ENCODE data around the gene IL20.

IL20 gene

DNA sequence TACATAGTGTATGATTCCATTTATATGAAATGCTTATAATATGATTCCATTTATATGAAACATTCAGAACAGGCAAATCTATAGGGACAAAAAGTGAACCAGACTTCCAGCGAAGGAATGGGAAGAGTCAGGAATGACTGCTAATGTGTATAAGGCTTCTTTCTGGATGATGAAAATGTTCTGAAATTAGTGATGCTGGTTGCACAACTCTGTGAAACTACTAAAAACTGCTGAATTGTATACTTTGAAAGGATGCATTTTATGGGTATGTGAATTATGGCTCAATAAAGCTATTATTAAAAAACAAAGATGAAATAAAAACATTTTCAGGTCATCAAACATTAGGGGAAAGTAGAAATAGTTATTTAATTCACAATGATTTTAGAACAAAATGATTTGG, 17.7 kb downstream of the IL20 start:
- no peak for DNase-seq

DNA sequence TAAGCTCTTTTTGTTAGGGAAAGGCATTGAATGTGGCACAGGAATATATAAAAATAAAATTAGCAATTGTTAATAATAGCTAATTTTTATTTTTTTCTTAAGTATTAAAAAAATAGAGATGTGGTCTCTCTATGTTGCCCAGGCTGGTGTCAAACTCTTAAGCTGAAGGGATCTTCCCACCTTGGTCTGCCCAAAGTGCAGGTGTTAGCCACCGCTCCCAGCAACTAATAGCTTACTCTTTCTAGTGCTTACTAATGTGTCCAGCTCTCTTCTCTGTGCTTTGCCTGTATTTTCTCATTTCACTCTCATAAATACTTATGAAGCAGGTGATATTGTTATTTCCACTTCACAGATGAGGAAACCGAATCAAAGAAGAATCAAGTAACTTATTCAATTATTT, 18.5 kb downstream of the IL20 start:
- no peak for DNase-seq

DNA sequence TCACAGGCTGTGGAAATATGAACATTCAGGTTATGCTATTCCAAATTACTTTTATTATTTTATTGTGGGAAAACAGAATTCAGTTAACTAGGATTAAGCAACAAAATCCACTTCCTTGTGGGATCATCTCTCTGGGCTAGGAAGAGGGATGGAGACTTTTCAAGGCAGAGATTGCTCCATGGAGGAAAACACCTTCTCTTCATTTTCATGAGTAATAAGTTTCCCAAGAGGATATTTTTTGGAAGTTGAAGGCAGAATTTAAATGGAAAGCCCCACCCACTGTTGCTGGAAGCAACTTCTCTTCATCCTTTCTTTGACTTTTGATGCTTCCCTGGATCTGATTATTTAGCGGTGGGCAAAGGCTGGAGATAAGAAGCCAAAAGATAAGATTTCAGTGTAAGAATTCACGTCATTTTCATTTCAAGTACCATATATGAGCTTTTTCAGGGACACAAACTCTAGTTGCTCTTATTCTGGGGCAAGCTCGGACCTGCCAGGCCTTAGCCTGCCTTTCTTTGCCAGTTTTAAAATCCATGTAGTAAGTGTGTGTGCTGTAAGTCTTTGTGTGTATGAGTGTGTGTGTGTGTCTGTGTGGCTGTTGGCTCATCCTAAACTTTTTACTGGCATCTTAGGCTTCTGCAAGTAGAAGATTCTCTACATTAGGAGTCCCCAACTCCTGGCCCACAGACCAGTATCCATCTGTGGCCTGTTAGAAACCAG, 20.1 kb downstream of the IL20 start:
- no peak for DNase-seq

DNA sequence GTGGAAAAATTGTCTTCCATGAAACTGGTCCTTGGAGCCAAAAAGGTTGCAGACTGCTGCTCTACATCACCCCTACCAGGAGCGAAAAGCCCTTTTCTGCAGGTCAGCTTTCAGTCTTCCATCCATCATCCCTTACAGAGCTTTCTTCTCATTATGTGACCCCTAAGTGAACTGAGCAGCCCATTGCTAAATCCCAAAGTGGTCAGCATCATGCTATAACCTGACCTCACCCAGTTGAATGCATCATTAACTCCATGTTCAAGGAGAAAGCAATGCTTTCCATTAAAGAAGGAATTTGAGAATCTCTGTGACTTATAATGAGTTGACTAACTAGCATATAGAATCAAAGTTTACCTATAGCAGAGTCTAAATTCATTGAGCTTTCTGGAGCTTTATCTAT, 21.4 kb downstream of the IL20 start:
- DNase-seq = no peak

DNA sequence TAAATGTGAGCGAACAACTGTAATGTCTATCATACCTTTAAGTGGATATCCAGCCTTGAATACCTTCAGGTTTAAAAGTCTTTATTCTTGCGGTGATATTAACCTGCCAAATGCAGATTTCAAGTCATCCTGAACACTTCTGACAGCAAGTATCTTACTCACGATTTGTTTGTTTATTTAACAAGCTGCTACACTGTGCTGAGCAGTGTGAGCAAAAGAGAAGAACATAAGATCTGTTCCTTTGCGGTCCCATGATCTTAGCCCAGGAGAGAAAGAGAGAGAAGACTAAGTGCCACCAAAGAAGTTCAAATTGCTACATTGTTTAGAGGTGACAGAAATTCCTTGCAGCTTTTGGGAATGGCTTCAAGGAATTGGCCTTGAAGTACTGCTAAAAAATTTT, 22.3 kb downstream of the IL20 start:
- DNase-seq = no peak

DNA sequence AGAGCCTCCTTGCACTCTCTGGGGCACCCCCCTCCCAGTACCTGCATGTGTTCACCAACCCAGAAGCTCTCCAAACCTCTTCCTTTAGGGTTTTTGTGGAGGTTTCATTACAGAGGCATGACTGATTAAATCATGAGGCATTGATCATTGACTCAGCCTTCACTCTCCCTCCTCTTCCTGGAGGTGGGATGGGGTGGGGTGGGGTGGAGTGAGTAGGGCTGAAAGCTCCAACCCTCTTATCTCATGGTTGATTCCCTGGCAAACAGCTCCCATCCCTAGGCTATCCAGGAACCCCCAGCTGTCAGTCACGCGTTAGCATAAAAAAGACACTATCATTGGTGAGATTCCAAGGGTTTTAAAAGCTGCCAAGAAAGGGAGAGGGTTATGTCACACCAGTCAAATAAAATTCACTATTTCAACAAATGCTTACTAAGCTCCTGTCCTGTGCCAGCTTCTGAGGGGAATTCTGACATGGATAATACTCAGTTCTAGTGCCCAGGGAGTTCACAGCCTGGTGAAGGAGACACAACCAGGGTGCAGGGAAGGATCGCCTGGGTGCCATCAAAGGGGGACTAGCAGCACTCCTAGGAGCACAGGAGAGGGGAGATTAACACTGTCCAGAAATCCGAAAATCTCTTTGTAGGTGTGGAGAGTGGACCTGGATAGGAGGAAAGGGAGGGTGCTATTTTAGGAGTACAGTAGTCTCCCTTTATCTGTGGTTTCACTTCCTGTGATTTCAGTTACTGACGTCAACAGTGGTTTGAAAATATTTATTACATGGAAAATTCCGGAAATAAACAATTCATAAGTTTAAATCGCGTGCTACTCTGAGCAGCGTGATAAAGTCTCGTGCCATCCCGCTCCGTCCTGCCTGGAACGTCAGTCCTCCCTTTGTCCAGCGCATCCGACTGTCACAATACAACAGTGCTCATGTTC, 25.0 kb downstream of the IL20 start:
- peak; percentile 25 for DNase-seq

DNA sequence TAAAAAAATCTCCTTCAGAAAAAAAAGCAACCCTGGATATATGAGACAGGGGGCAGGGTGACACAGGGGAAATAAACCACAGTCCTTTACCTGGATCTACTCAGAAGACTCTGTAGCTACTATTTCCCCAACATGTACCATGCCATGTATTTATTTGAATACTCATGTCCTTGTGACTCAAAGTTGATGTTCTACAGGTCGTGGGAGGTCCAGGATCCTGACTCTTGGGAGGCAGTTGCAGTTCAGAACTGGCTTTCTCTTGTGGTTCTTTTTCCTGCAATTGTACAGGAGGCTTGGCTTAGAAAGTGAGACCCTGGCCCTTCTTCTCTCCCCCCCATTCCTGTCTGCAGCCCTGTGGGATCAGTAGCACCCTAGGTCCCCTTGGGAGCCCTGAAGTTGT, 26.0 kb downstream of the IL20 start:
- DNase-seq = no peak

DNA sequence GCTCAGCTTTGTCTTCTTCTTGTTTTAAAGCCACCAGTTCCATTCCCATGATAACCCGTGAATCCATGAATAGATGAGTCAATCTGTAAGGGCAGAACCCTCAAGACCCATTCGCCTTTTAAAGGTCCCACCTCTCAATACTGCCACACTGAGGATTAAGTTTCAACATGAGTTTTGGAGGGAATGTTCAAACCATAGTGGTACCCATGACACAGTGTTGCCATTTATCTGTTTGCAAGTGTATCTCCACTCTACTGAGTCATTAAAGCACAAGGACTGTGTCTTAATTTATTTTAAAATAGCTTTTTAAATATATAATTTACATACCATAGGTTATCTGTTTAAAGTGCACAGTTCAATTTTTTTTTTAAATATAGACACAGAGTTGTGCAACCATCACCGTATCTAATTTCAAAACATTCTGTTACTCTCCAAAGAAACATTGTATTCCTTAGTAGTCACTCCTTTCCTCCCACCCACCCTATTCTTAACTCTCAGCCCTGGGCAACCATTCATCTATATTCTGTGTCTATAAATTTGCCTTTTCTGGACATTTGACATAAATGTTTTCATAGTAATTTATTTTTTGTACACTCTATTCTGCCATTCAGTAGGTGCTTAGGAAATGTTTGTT, 27.0 kb downstream of the IL20 start:
- no peak for DNase-seq

DNA sequence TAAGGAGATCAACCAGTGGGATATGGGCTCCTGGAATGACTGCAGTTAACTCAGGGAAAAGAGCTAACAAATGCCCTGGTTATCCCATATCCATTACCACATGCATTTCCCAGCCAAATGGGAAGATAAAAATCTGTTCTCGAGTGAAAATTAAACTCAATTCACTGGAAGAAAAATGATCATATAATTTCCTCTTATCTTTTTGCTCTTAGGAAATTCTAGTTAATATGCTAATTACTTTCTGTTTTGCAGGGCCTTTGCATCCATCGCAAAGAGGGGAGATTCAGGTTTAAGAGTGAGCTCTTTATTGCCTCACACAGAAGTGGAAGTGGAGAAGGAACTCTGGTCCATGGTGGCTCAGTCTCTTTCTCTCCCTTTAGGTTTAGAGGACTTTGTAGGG, 28.0 kb downstream of the IL20 start:
- DNase-seq = no peak

DNA sequence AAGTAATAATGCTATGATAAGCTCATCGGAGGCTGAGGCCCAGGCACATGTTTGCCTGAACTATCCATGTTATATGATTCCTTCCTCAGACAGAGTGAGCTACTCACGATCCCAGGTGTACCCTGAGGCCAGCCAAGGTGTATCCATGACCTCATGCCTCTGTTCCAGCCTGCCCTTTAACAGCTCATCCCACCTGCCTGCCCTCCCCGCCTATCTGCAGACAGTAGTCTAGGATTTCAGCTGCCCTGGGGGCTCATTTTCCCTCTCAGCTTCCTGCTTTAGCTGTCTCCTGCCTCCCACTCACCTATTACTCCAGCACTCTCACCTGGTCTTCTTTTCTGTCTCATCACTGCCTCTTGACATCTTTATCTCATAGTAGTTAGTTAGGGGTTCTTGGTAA, 29.9 kb downstream of the IL20 start:
- peak; percentile 87 for DNase-seq

DNA sequence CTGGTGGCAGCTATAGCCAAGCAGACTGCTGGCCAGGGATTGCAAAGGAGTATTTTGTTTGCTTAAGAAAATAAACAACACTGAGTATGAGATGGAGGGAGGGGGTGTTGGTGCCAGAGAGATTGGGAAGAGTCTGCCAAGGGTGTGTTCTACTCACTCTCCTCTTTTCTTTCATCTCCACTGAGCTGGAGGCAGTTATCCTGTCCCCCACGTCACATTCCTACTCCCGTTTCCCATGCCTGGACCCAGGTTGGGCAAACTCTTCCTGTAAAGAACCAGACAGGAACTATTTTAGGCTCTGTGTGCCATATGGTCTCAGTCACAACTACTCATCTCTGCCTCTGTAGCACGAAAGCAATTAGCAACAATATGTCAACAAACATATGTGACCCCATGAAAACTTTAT, 30.4 kb downstream of the IL20 start:
- peak; percentile 87 for DNase-seq

DNA sequence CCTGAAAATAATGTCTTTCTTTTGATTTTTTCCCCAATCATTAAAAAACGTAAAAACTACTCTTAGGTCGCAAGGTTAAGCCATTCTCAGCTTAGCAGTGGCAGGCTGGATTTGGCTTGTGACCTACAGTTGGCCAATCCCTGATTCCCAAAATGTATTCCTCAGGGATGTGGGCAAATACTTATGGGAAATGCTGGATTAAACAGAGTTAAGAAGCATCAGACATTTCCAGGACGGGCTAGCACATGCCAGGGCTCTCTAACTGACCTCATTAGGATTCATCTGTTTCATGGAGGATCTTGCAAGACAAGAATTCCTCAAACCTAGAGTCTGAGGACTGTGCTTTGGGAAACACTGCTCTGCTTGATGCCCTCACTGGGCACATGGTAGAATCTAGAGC, 30.8 kb downstream of the IL20 start:
- no peak for DNase-seq

DNA sequence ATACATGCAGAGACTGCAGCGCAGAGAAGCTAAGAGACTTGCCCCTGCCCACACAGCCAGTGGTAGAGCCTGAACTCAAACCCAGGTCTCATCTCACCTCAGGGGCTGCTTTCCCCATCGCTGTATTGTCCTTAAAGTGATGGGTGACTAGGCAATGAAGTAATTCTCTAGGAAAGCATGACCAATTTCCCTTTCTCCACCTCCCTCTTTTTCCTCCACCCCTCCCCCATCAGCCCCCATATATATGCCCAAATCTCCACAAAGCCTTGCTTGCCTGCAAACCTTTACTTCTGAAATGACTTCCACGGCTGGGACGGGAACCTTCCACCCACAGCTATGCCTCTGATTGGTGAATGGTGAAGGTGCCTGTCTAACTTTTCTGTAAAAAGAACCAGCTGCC, 31.8 kb downstream of the IL20 start, which contains the start of gene IL24:
IL24 (plus strand) TSS at position 269 of the 400 bp plus-strand sequence. CDS start 390 bp downstream, outside the sequence.
- DNase-seq = no peak

DNA sequence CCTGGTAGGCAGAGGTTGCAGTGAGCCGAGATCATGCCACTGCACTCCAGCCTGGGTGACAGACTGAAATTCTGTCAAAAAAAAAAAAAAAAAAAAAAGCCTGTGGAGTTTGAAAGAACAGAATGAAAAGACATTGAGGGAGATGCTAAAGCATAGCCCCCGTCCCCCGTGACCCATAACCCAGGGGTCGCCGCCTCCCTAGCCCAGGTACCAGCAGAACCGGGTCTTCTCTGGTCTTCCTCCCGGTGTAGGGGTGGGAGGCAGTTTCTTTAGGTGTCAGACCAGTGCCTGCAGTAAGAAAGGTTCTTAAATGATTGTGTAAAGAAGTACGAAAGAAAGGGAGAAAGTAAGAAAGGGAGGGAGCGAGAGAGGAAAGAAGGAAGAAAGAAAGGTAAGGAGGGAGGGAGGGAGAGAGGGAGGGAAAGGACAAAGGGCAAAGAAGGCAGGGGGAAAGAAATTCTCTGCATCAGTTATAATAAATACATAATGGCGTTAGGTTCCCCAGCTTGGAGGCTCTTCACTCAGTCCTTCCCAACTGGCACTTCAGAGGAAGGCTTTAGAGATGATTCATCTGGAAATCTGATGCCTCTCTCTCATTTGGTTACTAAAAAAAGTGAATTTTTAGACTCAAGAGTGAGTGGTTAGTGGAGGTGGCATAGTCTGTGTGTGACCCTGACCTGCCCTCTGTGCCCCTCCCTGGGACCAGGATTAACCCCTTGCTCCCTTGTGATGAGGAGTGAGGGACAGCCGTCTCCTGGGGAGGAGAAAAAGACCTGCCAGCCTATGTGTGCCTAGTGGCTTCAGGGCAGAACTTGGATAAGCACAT, 32.9 kb downstream of the IL20 start:
- no peak for DNase-seq

DNA sequence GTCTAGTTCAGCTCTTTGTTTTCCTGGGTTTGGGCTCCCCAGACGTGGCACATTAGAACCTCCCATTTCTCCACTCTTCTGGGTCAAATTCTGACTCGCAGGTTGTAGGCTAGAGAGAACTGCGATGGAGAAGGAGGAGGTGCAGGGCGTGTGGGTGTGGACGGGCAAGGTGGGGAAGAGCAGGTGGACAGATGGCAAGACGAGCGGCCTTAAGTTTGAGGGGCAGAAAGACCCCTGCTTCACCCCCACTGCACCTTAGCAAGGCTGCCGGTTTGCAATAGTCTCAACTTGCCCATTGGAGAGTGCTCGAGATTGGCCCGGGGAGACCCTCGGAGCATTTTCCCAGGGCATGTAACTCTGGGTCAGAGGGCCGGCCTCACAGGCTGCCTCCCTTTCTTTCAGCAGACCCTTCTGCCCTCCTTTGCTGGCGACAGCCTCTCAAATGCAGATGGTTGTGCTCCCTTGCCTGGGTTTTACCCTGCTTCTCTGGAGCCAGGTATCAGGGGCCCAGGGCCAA, 33.5 kb downstream of the IL20 start:
- DNase-seq = no peak

DNA sequence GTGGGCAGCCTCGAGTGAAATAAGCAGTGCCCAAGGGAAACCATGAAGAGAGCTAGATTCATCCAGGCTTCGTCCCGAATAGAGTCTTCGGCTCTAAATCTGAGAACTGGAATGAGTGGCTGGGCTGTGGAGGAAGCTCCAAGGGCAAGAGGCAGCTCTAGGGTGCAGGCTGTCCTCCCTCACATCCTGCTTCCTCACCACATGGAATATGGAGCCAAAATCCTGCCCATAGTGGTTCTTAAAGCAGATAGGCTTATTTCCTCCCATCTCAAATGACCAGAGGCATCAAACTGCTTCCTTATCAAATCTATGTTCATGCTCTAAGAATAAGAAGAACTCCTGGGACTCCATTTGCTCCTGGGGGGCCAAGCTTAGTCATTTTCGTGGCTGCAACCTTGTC, 34.3 kb downstream of the IL20 start:
- DNase-seq = no peak

DNA sequence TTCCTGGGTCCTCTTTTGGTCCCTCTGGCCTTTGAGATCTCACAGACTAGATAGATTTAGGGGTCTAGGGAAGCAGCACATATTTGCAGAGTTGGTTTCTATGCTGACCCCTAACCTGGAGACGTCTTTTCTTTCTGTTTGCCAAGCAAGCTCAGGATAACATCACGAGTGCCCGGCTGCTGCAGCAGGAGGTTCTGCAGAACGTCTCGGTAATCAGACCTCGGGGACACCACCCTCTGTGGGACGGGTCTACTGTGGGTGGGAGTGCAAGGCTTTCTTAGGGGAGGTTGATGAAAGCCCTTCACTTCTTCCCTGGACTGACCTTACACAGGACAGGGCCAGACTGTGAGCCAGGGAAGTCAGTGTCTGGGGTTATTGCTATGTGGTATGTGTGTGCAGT, 34.7 kb downstream of the IL20 start:
- DNase-seq = no peak

DNA sequence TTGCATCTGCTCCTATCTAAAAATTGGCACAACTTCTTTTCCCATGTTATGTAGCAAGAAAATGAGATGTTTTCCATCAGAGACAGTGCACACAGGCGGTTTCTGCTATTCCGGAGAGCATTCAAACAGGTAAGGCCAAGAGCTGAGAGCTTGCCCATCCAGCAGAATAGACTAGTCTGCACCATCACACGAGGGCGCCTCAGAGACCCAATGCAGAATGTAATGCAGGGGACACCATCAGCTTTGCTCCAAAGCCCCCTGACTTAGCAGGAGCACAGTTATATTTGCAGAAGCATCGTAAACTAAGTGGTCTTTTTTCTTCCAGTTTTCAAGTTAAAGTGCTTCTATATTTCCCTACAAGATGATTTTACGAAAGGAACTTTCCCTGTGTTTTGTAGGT, 36.5 kb downstream of the IL20 start:
- no peak for DNase-seq

DNA sequence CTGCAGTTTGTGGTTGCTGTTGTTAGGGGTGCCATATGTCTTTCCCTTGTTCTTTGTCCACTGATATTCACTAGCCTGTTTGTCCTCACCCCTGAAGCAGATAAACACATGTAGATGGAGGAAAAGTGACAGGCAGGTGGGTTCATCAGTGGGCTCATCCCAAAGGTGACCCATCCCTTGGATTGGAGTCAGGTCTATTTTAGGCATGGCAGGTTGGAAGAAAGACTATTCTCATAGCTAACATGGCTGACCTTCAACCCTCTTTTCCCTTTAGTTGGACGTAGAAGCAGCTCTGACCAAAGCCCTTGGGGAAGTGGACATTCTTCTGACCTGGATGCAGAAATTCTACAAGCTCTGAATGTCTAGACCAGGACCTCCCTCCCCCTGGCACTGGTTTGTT, 37.3 kb downstream of the IL20 start:
- no peak for DNase-seq

DNA sequence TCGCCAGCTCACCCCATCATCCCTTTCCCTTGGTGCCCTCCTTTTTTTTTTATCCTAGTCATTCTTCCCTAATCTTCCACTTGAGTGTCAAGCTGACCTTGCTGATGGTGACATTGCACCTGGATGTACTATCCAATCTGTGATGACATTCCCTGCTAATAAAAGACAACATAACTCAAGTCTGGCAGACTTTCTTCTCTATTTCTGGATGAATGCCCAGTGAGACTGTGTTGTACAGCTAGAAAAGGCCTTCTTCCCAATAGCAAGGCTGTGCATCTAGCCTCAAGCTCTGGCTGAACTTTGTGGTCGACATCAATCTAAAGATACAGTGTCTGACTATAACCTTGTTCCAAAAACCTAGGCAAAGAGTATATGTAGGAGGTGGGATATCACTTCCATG, 38.3 kb downstream of the IL20 start:
- no peak for DNase-seq

DNA sequence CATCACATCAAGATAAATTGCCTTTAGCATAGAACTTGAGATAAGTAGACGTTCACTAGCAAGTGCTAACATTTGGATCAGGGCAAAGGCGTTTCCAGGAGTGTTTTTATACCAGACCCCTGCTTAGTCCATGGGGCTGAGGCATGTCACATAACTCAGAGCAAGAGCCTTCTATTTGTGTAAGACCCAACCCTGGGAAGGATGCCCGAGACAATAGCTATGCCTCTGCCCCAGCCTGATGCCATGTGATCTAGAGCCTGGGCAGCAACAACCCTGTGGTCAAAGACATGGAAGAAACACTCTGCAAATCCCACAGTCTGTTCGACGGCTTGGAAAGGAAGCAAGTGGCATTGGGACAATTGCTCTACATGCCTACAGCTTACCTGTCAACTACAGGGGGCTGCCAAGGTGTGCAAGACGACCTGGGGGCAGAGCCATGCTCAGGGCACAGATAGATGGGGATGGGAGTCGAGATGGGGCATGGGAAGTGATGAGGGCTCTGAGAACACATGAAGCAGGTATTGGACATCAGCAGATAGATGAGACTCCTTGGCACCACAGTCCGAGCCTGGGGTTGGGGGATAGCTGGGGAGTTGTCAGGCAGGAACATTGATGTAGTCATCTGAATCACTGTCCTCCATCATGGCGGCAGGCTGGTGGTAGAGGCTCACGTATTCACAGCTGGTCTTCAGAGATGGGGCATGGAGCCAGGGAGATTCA, 39.2 kb downstream of the IL20 start:
- DNase-seq = no peak

Measured in NCI-H2029 treated with DMSO at 0.1 percent for 48 hours (cell line).